Endothelial cell (in vitro differentiated cells): ENCODE data around the gene CDC42SE2. TPM values are rescaled to one million over a fixed set of nuclear protein-coding genes. Genes with fewer than 3 reads are reported as not detected.
"Not testable (repeated sequence)": the region's sequence is repeated elsewhere in the genome, so short reads cannot be mapped to it uniquely, and the experiment has no call there.

Experiments used
- DNase-seq: peaks from one replicate; pipeline ENCODE4 v3.0.0; 2021; ENCODE audit warnings: low spot score
- H3K27ac Mint-ChIP-seq: one replicate; pipeline ENCODE4 v1.8.0; 2021; ENCODE audit warnings: mixed read lengths, inconsistent platforms; ENCODE audit not compliant: unreplicated experiment
- H3K27me3 Mint-ChIP-seq: one replicate; pipeline ENCODE4 v1.8.0; 2021; ENCODE audit warnings: mild to moderate bottlenecking, moderate library complexity, mixed read lengths, inconsistent platforms; ENCODE audit not compliant: unreplicated experiment
- H3K36me3 Mint-ChIP-seq: one replicate; pipeline ENCODE4 v1.8.0; 2021; ENCODE audit warnings: mild to moderate bottlenecking, low read depth, mixed read lengths, inconsistent platforms; ENCODE audit not compliant: unreplicated experiment
- H3K4me1 Mint-ChIP-seq: one replicate; pipeline ENCODE4 v1.8.0; 2021; ENCODE audit warnings: mild to moderate bottlenecking, mixed read lengths, inconsistent platforms; ENCODE audit not compliant: unreplicated experiment
- H3K4me3 Mint-ChIP-seq: one replicate; pipeline ENCODE4 v1.8.0; 2021; ENCODE audit warnings: mild to moderate bottlenecking, mixed read lengths, inconsistent platforms; ENCODE audit not compliant: unreplicated experiment
- H3K9me3 Mint-ChIP-seq: one replicate; pipeline ENCODE4 v1.8.0; 2021; ENCODE audit warnings: mixed read lengths, inconsistent platforms; ENCODE audit not compliant: unreplicated experiment
- CTCF ChIP-seq: fragments of 200-600 bp; sonication (generic); IDR thresholded peaks from one replicate; pipeline ENCODE4 v1.5.0; 2021; ENCODE audit warnings: antibody characterized with exemption; ENCODE audit not compliant: unreplicated experiment
- total RNA-seq: library from RNA; stranded (reverse); fragmentation: NEBNext Ultra II Directional; extraction: Animal tissue kit (Norgen Biotek cat#: 25700); gene quantifications from one replicate; pipeline ENCODE4 v1.2.1, GENCODE V29; 2021; ENCODE audit not compliant: unreplicated experiment

CDC42SE2 gene
- total RNA-seq, 1 donor from 2014 or later = 22.2 TPM

- H3K4me1 Mint-ChIP-seq = no peaks in the 10 kb centered on the region
- no peak for TF ChIP-seq CTCF
Measured at GRCh38 chr5:131250751-131251475, 12.9 kb upstream of the CDC42SE2 start.

GRCh38 chr5:131252824-131253171 is 11.1 kb upstream of the CDC42SE2 start:
- Mint-ChIP-seq H3K36me3 (no peaks in the 10 kb centered on the region), H3K4me3 (no peak overlapping the region), H3K27ac (no peak overlapping the region), H3K9me3 (no peaks in the 10 kb centered on the region), H3K4me1 (no peaks in the 10 kb centered on the region), H3K27me3 (peaks cover 1% of the 10 kb centered on the region)
- no peak for TF ChIP-seq CTCF
- no peak for DNase-seq

More at GRCh38 chr5:131250751-131251475, 12.9 kb upstream of the CDC42SE2 start:
- no peaks in the 10 kb centered on the region for H3K9me3 Mint-ChIP-seq
- DNase-seq = no peak
- no peaks in the 10 kb centered on the region for H3K36me3 Mint-ChIP-seq
- no peak overlapping the region for H3K27ac Mint-ChIP-seq
- no peak overlapping the region for H3K4me3 Mint-ChIP-seq
- peaks cover 1% of the 10 kb centered on the region for H3K27me3 Mint-ChIP-seq

- H3K4me1 Mint-ChIP-seq, H3K9me3 Mint-ChIP-seq, H3K4me3 Mint-ChIP-seq, H3K27ac Mint-ChIP-seq, DNase-seq, H3K27me3 Mint-ChIP-seq, H3K36me3 Mint-ChIP-seq: not testable (repeated sequence)
Measured at GRCh38 chr5:131254025-131254424, 9.8 kb upstream of the CDC42SE2 start.

GRCh38 chr5:131254741-131255140 is 9.1 kb upstream of the CDC42SE2 start:
- Mint-ChIP-seq H3K27me3 (peaks cover 1% of the 10 kb centered on the region), H3K4me3 (no peak overlapping the region), H3K36me3 (no peaks in the 10 kb centered on the region), H3K4me1 (no peaks in the 10 kb centered on the region), H3K9me3 (no peaks in the 10 kb centered on the region), H3K27ac (no peak overlapping the region)
- TF ChIP-seq CTCF = no peak
- DNase-seq = no peak

- Mint-ChIP-seq H3K36me3 (no peaks in the 10 kb centered on the region), H3K4me3 (no peak overlapping the region), H3K27me3 (peaks cover 1% of the 10 kb centered on the region), H3K4me1 (no peaks in the 10 kb centered on the region), H3K27ac (no peak overlapping the region), H3K9me3 (no peaks in the 10 kb centered on the region)
- DNase-seq = no peak
- TF ChIP-seq CTCF = no peak
Measured at GRCh38 chr5:131256507-131256823, 7.4 kb upstream of the CDC42SE2 start.
